Caco-2 (cell line): ENCODE results near the gene CYP2C9. TPM values are rescaled to one million over a fixed set of nuclear protein-coding genes. Genes with fewer than 3 reads are reported as not detected.

Source experiments
- BruUV-seq: library from RNA; stranded (reverse); fragments of 400-500 nt; replicated peaks from 2 replicates; lab custom pipeline; 2021; lab: Mats Ljungman, UMichigan
- CTCF ChIA-PET: fragments of 300-600 bp; sonication (Branson Sonifier 250); formaldehyde crosslinking; loops from one replicate; lab custom pipeline; 2022; ENCODE audit warnings: antibody characterized with exemption; lab: Charles Lee
- POLR2A ChIA-PET: fragments of 300-600 bp; sonication (Branson Sonifier 250); formaldehyde crosslinking; loops from one replicate; lab custom pipeline; 2022; ENCODE audit warnings: antibody characterized with exemption; lab: Charles Lee
- DNase-seq, 2 experiments: peaks; one replicate each; pipeline versions ENCODE4 v3.0.0 to v3.0.0-alpha.2; 2020 to 2022
- H3K27me3 ChIP-seq: replicated peaks from 2 replicates; pipeline ENCODE4 v1.6.0; 2011; ENCODE audit warnings: low read length; ENCODE audit not compliant: control insufficient read depth, insufficient read depth
- H3K36me3 ChIP-seq: 2 replicates; pipeline ENCODE4 v1.5.1; 2011; ENCODE audit warnings: low read length; ENCODE audit not compliant: control insufficient read depth, insufficient read depth
- H3K4me1 ChIP-seq: fragments of 250-450 bp; sonication (Bioruptor Pico); 2 replicates; pipeline ENCODE4 v1.5.1; 2020; ENCODE audit warnings: mild to moderate bottlenecking
- H3K4me3 ChIP-seq: 2 replicates; pipeline ENCODE4 v1.5.1; 2011; ENCODE audit warnings: low read depth, mild to moderate bottlenecking, control low read depth, low read length
- H3K9me3 ChIP-seq: fragments of 250-450 bp; sonication (Bioruptor Pico); 2 replicates; pipeline ENCODE4 v1.5.1; 2020; ENCODE audit warnings: mild to moderate bottlenecking, moderate library complexity
- H3K27ac Mint-ChIP-seq: one replicate; pipeline ENCODE4 v1.8.0; 2022; ENCODE audit warnings: mixed read lengths; ENCODE audit not compliant: unreplicated experiment
- H3K27me3 Mint-ChIP-seq: one replicate; pipeline ENCODE4 v1.8.0; 2022; ENCODE audit warnings: mixed read lengths; ENCODE audit not compliant: insufficient read depth, unreplicated experiment
- H3K36me3 Mint-ChIP-seq: one replicate; pipeline ENCODE4 v1.8.0; 2022; ENCODE audit warnings: mild to moderate bottlenecking, mixed read lengths; ENCODE audit not compliant: insufficient read depth, unreplicated experiment
- H3K4me1 Mint-ChIP-seq: one replicate; pipeline ENCODE4 v1.8.0; 2022; ENCODE audit warnings: low read depth, mixed read lengths; ENCODE audit not compliant: unreplicated experiment
- H3K4me3 Mint-ChIP-seq: one replicate; pipeline ENCODE4 v1.8.0; 2022; ENCODE audit warnings: mild to moderate bottlenecking, moderate library complexity, mixed read lengths; ENCODE audit not compliant: unreplicated experiment
- H3K9me3 Mint-ChIP-seq: one replicate; pipeline ENCODE4 v1.8.0; 2022; ENCODE audit warnings: mixed read lengths; ENCODE audit not compliant: unreplicated experiment
- intact Hi-C: fragments of 100-400 bp; cut with micrococcal nuclease; formaldehyde crosslinking; loops from one replicate; pipeline ENCODE4 v1.10.0; 2022; ENCODE audit not compliant: unreplicated experiment
- total RNA-seq: library from RNA; stranded (reverse); gene quantifications from 2 replicates; pipeline ENCODE4 v1.2.3, GENCODE V29; 2022
- TF ChIP-seq, protein P1 (sequence below), 2 experiments: fragments of 200-600 bp in 1 of 2; IDR thresholded peaks; 1 replicate in 1 of 2; 2 replicates in 1 of 2; pipeline versions ENCODE4 v1.5.1 to v1.8.0; 2011 to 2022; ENCODE audit warnings: antibody characterized with exemption in 1 of 2, control low read depth in 1 of 2, inconsistent platforms in 1 of 2, low read depth in 1 of 2, low read length in 1 of 2, mild to moderate bottlenecking in 1 of 2, moderate library complexity in 1 of 2; ENCODE audit not compliant: insufficient read depth in 1 of 2, severe bottlenecking in 1 of 2, unreplicated experiment in 1 of 2

Gene CYP2C9
- total RNA-seq, 1 experiment from 2014 or later, result 1.4 TPM

DNA sequence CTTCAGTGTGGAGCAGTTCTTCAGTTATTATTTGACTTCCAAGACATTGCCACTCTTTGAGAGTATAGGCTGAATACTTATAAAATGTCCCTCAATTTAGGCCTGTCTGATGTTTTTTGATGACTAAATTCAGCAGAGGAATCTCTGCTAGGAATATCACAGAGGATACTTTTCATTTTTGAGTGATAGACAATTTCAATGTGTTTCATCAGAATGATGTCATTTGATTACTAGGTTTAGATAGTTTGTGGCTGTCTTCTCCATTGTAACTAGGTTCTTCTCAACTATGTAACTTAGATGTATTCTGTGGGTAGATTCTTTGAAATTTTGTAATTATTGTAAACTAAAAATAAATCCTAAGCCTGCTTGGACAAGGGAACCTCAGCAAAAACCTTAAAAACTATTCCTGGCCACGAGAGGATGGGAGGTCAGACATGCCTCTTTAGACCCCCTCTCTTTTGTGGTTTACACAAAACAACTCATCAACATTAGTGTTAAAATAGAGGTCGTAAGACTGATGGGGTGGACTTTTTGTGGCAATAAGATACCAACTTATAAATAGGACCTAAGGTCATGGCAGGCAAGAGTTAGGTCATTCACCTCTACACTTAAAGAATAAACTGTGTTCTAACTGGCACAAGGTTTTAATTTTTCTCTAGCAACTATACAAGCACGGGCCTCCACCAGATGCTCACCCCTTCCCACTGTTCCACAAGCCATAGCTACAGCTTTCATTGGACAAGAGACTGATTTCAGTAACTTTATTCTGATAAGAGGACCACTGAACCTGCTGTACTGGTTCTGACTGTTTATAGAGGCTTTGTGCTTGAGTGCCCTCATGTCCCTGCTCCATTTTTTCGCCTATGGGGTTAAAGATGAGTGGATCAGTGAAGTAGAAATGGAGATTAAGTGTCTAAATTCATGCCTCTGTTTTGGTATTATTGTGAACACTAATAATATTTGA is 97.2 kb downstream of the CYP2C9 start:
- H3K4me3 Mint-ChIP-seq, result no peak overlapping the region
- TF ChIP-seq, protein P1, sequence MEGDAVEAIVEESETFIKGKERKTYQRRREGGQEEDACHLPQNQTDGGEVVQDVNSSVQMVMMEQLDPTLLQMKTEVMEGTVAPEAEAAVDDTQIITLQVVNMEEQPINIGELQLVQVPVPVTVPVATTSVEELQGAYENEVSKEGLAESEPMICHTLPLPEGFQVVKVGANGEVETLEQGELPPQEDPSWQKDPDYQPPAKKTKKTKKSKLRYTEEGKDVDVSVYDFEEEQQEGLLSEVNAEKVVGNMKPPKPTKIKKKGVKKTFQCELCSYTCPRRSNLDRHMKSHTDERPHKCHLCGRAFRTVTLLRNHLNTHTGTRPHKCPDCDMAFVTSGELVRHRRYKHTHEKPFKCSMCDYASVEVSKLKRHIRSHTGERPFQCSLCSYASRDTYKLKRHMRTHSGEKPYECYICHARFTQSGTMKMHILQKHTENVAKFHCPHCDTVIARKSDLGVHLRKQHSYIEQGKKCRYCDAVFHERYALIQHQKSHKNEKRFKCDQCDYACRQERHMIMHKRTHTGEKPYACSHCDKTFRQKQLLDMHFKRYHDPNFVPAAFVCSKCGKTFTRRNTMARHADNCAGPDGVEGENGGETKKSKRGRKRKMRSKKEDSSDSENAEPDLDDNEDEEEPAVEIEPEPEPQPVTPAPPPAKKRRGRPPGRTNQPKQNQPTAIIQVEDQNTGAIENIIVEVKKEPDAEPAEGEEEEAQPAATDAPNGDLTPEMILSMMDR (IDR thresholded peaks at IDR 0.05; ENCODE audit: insufficient read depth in 1 of 2, low read depth in 1 of 2, low read length in 1 of 2, severe bottlenecking in 1 of 2, unreplicated experiment in 1 of 2), result no peak
- peak in 1 of 2 experiments; percentile 48 for DNase-seq
- no peaks in the 10 kb centered on the region for H3K36me3 Mint-ChIP-seq
- intact Hi-C loops, result no loop called here
- no peaks in the 10 kb centered on the region for H3K27me3 Mint-ChIP-seq
- H3K4me3 ChIP-seq, result no peak overlapping the region
- peaks cover 19% of the 10 kb centered on the region for H3K4me1 Mint-ChIP-seq
- H3K9me3 Mint-ChIP-seq, result no peaks in the 10 kb centered on the region
- CTCF ChIA-PET, result no interaction called here
- no peaks in the 10 kb centered on the region for H3K9me3 ChIP-seq
- POLR2A ChIA-PET, result no interaction called here
- H3K27me3 ChIP-seq, result no peaks in the 10 kb centered on the region
- BruUV-seq, result no TSS peak
- H3K4me1 ChIP-seq, result peaks cover 22% of the 10 kb centered on the region
- H3K27ac Mint-ChIP-seq, result peak overlapping the region; percentile 16
- no peaks in the 10 kb centered on the region for H3K36me3 ChIP-seq

DNA sequence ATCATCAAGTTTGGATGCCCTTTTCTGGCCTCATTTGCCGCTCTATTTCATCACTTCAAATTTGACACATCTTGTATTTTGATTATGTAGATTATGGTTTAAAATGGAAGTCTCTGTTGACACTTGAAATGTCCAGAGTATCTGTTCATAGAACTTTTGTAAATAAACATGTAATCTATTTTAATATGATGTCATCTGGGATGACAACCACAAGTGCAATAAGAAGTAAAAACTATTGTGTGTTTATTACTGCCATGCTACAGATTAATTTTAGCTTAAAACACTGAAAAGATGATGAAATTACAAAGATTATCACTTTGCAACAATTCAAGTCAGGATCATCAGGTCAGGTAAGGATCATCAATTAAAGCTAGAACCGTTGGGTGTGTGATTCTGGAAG is 100.8 kb downstream of the CYP2C9 start:
- TF ChIP-seq, protein P1 (IDR thresholded peaks at IDR 0.05; ENCODE audit: insufficient read depth in 1 of 2, low read depth in 1 of 2, low read length in 1 of 2, severe bottlenecking in 1 of 2, unreplicated experiment in 1 of 2), result no peak
- H3K4me3 Mint-ChIP-seq, result no peak overlapping the region
- H3K4me1 Mint-ChIP-seq, result peaks cover 19% of the 10 kb centered on the region
- BruUV-seq, result no TSS peak
- ChIA-PET CTCF (no interaction called here), POLR2A (no interaction called here)
- H3K36me3 Mint-ChIP-seq, result no peaks in the 10 kb centered on the region
- H3K4me1 ChIP-seq, result peaks cover 19% of the 10 kb centered on the region
- no peak for DNase-seq
- no peaks in the 10 kb centered on the region for H3K36me3 ChIP-seq
- H3K9me3 ChIP-seq, result no peaks in the 10 kb centered on the region
- no peaks in the 10 kb centered on the region for H3K27me3 ChIP-seq
- H3K4me3 ChIP-seq, result no peak overlapping the region
- intact Hi-C loops, result no loop called here
- no peak overlapping the region for H3K27ac Mint-ChIP-seq
- no peaks in the 10 kb centered on the region for H3K27me3 Mint-ChIP-seq
- H3K9me3 Mint-ChIP-seq, result no peaks in the 10 kb centered on the region

Other genes starting within 250 kb of the CYP2C9 start
- gene CYP2C19, start 176.0 kb upstream of the CYP2C9 start, total RNA-seq, result 0.86 and 1.0 TPM in 2 replicates
- 0.37 and 0.75 TPM in 2 replicates for gene CYP2C8, start 130.8 kb downstream of the CYP2C9 start, total RNA-seq